Activated CD4-positive, alpha-beta T cell treated with anti-CD3 and anti-CD28 coated beads, Interleukin-2, amount 10 ng/mL, durations not matched to agents 7 days and 5 days (primary cell): ENCODE results near the gene CYP21A2. TPM values are rescaled to one million over a fixed set of nuclear protein-coding genes. Genes with fewer than 3 reads are reported as not detected.

ENCODE experiments used
- CTCF ChIA-PET: fragments of 350-600 bp; sonication (Branson Sonifier 250); formaldehyde crosslinking; loops from one replicate; lab custom pipeline; 2021; ENCODE audit warnings: antibody characterized with exemption; lab: Charles Lee
- POLR2A ChIA-PET: fragments of 350-600 bp; sonication (Branson Sonifier 250); formaldehyde crosslinking; loops from one replicate; lab custom pipeline; 2021; ENCODE audit warnings: antibody characterized with exemption; lab: Charles Lee
- DNase-seq: peaks from one replicate; pipeline ENCODE4 v3.0.0-alpha.2; 2020
- H3K27ac Mint-ChIP-seq: one replicate; pipeline ENCODE4 v1.8.0; 2021; ENCODE audit warnings: mild to moderate bottlenecking, moderate library complexity, mixed read lengths
- H3K27me3 Mint-ChIP-seq: one replicate; pipeline ENCODE4 v1.8.0; 2021; ENCODE audit warnings: mixed read lengths
- H3K36me3 Mint-ChIP-seq: one replicate; pipeline ENCODE4 v1.8.0; 2021; ENCODE audit warnings: low read depth, mixed read lengths
- H3K4me1 Mint-ChIP-seq: one replicate; pipeline ENCODE4 v1.8.0; 2021; ENCODE audit warnings: mixed read lengths
- H3K4me3 Mint-ChIP-seq: one replicate; pipeline ENCODE4 v1.8.0; 2021; ENCODE audit warnings: mild to moderate bottlenecking, moderate library complexity, mixed read lengths
- H3K9me3 Mint-ChIP-seq: one replicate; pipeline ENCODE4 v1.8.0; 2021; ENCODE audit warnings: mixed read lengths
- total RNA-seq, 2 experiments: library from RNA; stranded (reverse); gene quantifications; one replicate each; pipeline ENCODE4 v1.2.3, GENCODE V29; 2021

Gene CYP21A2
- total RNA-seq, 2 experiments from 2014 or later: 0.12 TPM; not detected in 1

DNA sequence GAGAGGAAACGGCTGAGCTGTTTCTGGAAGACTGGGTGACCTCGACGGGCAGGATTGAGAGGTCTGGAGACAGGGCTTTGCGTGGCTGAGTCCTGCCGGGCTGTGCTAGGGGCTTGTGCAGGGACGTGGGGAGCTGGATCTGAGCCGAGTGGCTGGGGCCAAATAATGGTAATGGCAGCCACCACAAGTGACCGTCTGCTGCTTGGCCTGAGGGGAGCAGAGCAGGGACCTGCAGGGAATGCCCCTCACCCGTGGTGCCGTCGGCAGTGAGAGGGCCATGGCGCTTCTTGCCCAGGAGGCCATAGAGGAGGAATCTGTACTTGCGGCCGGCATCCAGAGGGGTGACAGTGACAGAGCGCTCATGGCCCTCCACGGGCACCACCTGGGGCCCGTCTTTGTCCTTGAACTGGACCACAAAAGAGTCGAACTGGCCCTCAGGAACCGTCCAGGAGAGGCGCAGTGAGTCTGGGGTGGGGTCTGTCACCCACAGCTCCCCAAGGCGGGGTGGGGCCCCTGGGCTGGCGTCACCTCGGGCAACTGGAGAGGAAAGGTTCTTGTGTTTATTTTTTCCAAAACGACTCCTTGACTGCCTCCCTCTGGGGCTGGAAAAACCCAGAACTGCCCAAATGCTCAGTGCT lies 31.8 kb downstream of the CYP21A2 start:
- POLR2A ChIA-PET: no interaction called here
- Mint-ChIP-seq H3K4me1 (no peaks in the 10 kb centered on the region), H3K9me3 (no peaks in the 10 kb centered on the region), H3K4me3 (no peak overlapping the region), H3K36me3 (no peaks in the 10 kb centered on the region), H3K27me3 (no peaks in the 10 kb centered on the region), H3K27ac (no peak overlapping the region)
- DNase-seq: no peak
- CTCF ChIA-PET: no interaction called here

DNA sequence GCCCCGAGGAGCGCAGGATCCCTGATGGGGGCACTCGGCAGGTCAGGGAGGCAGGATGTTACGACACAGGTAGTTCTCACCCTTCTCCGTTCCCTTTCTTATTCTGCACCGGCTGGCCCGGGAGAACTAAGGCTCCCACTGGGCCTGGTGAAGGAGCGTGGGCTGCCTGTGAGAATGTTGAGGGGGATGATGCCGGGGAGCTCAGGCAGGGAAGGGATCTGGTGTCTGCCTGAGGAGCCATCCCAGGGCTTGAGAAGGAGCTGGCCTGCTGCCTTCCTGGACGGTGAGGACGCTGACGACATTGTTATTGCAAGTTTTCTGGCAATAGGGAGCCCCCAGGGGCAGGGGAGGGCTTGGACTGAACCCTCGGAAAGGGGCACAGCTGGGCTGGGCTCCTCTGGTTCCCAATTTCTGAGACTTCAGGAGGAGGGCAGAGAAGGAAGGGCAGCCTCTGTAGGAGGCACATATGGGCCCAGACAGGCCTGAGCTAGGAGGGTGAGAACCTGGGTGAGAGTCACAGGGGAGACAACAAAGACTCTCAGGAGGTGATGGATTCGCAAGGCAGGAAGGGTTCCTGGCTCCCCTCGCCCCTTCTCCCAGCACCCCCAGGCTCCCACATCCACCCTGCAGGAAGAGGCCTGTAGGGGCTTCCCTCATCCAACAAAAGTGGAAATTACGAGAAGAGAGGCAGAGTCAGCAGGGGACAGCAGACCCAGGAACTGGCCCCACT lies 32.8 kb downstream of the CYP21A2 start:
- Mint-ChIP-seq H3K27ac (no peak overlapping the region), H3K4me3 (no peak overlapping the region), H3K9me3 (no peaks in the 10 kb centered on the region), H3K36me3 (no peaks in the 10 kb centered on the region), H3K4me1 (no peaks in the 10 kb centered on the region), H3K27me3 (no peaks in the 10 kb centered on the region)
- DNase-seq: no peak
- POLR2A ChIA-PET: no interaction called here
- CTCF ChIA-PET: interaction anchor here (0.6 kb wide), 1 partner anchor 1884 kb away, joined by 4 read pairs; no protein-coding TSS in a partner anchor

DNA sequence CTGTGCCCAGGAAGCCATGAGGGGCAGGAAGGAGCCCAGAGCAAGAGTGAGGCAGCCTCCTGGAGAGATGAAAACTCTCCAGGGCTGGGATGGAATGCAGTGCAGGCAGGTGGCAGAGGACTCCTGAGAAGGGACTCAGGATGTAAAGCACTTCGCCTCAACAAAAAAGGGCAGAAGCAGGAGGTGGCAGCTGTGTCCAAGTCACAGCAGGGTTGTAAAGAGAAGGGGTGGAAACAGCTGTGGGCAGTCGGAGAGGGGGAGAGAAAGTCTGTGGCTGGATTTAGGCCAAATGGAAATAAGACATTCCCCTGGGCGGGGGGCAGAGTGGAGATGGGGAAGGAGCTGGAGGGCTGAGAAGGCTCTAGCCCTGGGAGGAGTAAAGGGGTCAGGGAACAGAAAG lies 34.9 kb downstream of the CYP21A2 start:
- no peaks in the 10 kb centered on the region for H3K4me1 Mint-ChIP-seq
- no peak overlapping the region for H3K27ac Mint-ChIP-seq
- no peaks in the 10 kb centered on the region for H3K27me3 Mint-ChIP-seq
- H3K4me3 Mint-ChIP-seq: no peak overlapping the region
- H3K9me3 Mint-ChIP-seq: no peaks in the 10 kb centered on the region
- ChIA-PET POLR2A (no interaction called here), CTCF (interaction anchor here (0.7 to 1.0 kb wide), 2 partner anchors 14 to 899 kb away, joined by 3 read pairs; no protein-coding TSS in a partner anchor)
- DNase-seq: no peak
- H3K36me3 Mint-ChIP-seq: no peaks in the 10 kb centered on the region

DNA sequence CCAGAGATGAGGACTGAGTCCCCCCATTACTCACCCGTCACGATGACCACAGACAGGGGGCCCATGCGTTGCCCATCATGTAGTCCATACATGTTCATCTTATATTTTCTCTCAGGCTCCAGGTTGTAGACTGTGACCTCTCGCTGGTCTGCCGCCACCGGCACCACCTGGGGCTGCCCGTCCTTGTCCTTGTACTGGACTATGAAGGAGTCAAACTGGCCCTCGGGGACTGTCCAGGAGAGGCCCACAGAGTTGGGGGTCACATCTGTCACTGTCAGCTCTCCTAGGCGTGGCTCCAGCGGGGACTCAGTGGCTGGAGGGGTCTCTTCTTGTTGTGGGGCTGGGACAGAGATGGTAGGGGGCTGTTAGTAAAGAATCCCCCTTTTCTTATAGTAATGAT lies 35.4 kb downstream of the CYP21A2 start:
- no peak overlapping the region for H3K4me3 Mint-ChIP-seq
- no peaks in the 10 kb centered on the region for H3K4me1 Mint-ChIP-seq
- no peak overlapping the region for H3K27ac Mint-ChIP-seq
- DNase-seq: no peak
- ChIA-PET POLR2A (no interaction called here), CTCF (interaction anchor here (0.7 to 1.0 kb wide), 2 partner anchors 13 to 898 kb away, joined by 3 read pairs; no protein-coding TSS in a partner anchor)
- H3K27me3 Mint-ChIP-seq: no peaks in the 10 kb centered on the region
- H3K9me3 Mint-ChIP-seq: no peaks in the 10 kb centered on the region
- no peaks in the 10 kb centered on the region for H3K36me3 Mint-ChIP-seq

DNA sequence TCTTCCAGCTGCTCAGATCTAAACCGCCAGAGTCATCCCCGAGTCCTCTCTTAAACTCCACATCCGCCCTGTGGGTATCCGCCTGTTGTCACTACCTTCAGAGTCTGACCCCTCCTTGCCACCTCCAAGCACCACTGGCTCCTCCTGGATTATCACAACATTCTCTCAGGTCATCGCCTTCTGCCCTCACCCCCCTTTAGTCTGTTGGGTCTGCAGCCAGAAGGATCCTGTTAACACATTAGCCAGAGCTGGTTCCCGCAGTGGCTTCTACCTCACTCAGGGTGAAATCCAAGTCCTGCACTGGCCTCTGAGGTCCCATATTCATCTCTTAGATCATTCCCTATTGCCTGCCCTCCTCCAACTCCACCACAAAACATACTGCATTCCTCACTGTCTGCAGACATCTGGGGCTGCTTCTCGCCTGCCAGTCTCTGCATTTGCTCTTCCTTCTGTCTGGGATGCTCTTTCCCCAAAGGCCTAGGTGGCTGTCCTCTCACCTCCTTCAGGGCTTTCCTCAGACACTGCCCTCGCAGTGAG lies 36.8 kb downstream of the CYP21A2 start:
- ChIA-PET CTCF (no interaction called here), POLR2A (no interaction called here)
- Mint-ChIP-seq H3K36me3 (no peaks in the 10 kb centered on the region), H3K9me3 (no peaks in the 10 kb centered on the region), H3K27ac (no peak overlapping the region), H3K27me3 (no peaks in the 10 kb centered on the region), H3K4me3 (no peak overlapping the region), H3K4me1 (no peaks in the 10 kb centered on the region)
- no peak for DNase-seq

DNA sequence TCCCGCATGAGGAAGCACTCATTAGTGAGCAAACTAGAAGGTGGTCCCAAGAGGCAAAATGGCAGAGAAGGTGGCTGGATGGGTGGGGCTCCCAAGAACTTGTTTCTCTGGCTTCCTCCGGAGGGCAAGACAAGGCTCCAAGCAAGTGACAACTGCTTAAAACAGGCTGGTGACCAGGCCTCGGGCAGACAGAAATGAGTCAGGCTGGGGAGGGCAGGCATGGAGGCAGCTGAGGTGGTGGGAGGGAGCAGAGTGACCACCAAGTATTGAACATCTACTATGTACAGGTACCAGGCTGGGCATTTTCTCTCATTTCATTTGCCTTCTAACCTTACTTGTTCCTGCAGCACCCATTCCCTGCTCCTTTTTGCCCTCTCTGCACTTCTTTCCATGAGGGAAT lies 37.6 kb downstream of the CYP21A2 start:
- Mint-ChIP-seq H3K9me3 (no peaks in the 10 kb centered on the region), H3K27me3 (no peaks in the 10 kb centered on the region), H3K36me3 (no peaks in the 10 kb centered on the region), H3K27ac (no peak overlapping the region), H3K4me1 (no peaks in the 10 kb centered on the region), H3K4me3 (no peak overlapping the region)
- ChIA-PET POLR2A (no interaction called here), CTCF (no interaction called here)
- no peak for DNase-seq

DNA sequence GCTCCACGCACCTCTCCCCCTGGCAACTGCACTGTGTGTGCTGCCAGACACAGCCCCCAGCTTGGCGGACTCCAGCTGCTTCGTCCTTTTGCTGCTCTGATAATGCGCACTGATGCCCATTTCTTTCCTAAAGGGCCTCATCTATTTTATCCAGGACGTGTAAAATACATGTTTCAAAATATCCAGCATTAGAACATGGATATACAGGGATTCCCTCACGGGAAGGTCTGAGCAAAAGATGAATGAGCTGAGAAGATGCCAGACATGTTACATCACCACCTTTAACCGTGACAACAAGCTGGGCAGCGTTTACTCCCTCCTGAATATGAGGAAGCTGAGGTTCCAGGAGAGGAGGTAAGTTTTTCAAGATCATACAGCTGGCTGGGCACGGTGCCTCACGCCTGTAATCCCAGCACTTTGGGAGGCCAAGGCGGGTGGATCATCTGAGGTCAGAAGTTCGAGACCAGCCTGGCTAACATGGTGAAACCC lies 38.1 kb downstream of the CYP21A2 start:
- ChIA-PET CTCF (no interaction called here), POLR2A (no interaction called here)
- DNase-seq: no peak
- H3K27ac Mint-ChIP-seq: no peak overlapping the region
- no peaks in the 10 kb centered on the region for H3K4me1 Mint-ChIP-seq
- no peak overlapping the region for H3K4me3 Mint-ChIP-seq
- no peaks in the 10 kb centered on the region for H3K27me3 Mint-ChIP-seq
- H3K36me3 Mint-ChIP-seq: no peaks in the 10 kb centered on the region
- no peaks in the 10 kb centered on the region for H3K9me3 Mint-ChIP-seq

DNA sequence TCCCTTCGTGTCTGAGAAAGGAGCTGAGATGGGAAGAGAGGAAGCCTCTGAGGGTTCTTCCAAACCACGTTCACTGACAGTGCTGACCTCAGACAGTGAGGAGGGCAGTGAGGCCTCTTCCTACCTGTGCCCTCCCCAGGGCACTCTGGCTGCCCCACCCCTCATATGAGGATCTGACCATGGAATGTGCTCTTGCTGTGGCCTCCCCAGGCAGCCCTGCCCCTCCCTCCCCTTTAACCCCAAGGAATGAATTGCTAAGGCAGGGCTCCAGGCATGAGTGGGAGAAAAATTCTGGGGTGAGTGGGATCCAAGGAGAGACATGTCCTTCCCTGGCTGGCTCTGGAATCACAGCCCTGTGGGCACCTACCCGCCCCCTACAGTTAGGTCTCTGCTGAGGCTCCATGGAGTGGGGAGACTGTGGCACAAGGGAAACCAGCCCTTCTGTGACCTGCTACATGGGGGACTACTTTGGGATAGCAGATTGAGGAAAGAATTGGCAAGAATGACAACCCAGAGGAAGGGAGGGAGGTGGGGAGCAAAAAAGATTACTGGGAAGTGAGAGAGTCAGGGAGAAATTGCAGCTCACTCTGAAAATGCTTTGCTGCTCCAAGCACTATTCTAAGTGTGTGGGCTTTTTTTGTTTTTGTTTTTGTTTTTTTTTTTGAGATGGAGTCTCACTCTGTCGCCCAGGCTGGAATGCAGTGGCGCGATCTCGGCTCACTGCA lies 41.5 kb downstream of the CYP21A2 start:
- no peak overlapping the region for H3K27ac Mint-ChIP-seq
- no peaks in the 10 kb centered on the region for H3K9me3 Mint-ChIP-seq
- no peaks in the 10 kb centered on the region for H3K36me3 Mint-ChIP-seq
- no peak overlapping the region for H3K4me3 Mint-ChIP-seq
- no peak for DNase-seq
- H3K27me3 Mint-ChIP-seq: peaks cover 8% of the 10 kb centered on the region
- ChIA-PET CTCF (interaction anchor here (0.6 kb wide), 1 partner anchor 914 kb away, joined by 3 read pairs; no protein-coding TSS in a partner anchor), POLR2A (interaction anchor here (0.6 kb wide), 1 partner anchor 725 kb away, joined by 3 read pairs; no protein-coding TSS in a partner anchor)
- no peaks in the 10 kb centered on the region for H3K4me1 Mint-ChIP-seq

DNA sequence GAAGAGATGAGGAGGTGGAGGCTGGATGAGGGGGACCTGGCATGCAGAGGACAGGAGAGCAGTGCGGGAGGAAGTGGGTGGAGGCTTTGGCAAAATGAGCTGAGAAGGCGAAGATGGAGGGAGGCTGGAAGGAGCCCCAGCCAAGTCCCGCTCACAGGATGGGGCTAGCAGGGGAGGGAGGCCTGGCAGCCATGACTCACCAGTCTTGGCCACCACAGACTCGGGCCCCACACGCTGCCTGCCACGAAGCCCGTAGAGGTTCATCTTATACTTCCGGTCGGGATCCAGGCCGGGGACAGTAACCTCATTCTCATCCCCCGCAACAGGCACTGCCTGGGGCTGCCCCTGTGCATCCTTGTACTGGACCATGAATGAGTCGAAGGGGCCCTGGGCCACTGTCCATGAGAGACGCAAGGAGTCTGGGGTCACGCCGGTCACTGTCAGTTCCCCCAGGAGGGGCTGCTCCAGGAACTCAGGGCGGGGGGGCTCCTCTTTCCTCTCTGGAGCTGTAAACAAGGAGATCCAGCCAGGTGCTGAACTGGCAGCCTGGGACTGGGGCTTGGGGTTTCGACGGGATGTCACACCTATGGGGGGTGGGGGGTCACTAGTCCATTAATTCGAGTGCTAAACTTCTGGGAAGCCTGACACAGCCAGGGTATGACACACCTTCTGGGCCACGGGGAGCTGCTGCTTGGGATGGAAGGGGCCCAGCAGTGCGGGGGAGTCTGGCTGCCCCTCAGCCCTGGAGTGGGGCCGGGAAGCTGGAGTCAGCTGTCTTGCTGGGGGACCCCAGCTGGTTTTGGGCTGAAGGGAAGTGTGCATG lies 43.2 kb downstream of the CYP21A2 start:
- POLR2A ChIA-PET: no interaction called here
- Mint-ChIP-seq H3K36me3 (no peaks in the 10 kb centered on the region), H3K27me3 (peaks cover 19% of the 10 kb centered on the region), H3K27ac (peak overlapping the region; percentile 1), H3K4me3 (no peak overlapping the region), H3K9me3 (no peaks in the 10 kb centered on the region), H3K4me1 (peaks cover under 1% of the 10 kb centered on the region)
- DNase-seq: no peak
- CTCF ChIA-PET: no interaction called here

DNA sequence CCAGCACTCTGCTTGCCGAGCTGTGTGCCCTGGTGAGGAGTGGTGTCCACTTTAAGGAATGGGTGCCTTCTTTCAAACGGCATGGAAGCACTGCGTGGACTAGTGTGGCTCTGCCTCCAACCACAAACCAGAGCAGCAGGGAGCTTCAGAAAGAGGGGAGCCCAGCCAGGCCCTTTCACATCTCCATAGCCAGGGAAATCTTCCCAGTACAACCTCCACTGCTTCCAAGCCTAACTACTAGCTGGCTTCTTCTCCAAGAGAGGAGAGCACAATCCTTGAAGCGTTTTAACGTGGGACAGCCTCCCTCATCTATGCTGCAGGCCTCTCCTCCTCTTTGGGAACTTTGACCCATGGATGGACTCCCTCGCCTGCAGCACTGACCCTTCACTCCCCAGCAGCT lies 44.3 kb downstream of the CYP21A2 start:
- no peak overlapping the region for H3K27ac Mint-ChIP-seq
- H3K4me3 Mint-ChIP-seq: no peak overlapping the region
- no peaks in the 10 kb centered on the region for H3K36me3 Mint-ChIP-seq
- peaks cover 8% of the 10 kb centered on the region for H3K4me1 Mint-ChIP-seq
- CTCF ChIA-PET: no interaction called here
- POLR2A ChIA-PET: no interaction called here
- H3K9me3 Mint-ChIP-seq: no peaks in the 10 kb centered on the region
- H3K27me3 Mint-ChIP-seq: peaks cover 24% of the 10 kb centered on the region
- DNase-seq: no peak

DNA sequence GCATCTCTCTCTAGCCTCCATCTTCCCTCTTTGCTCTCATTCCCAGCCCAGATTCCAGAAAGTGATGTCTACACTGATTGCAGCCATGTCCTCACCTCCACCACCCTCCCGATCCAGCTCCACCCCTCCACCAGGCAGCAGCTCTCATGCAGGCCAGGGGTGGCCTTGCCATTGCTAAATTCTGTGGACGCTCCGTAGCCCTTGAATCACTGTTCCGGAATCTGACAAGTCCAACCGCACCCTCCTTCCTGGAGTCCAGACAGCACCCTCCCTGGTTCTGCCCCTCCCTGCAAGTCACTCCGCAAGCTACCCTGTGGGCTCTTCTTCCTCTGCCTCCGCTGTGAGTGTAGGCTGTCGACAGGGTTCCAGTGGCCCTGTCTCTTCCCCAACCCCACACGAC lies 44.7 kb downstream of the CYP21A2 start:
- DNase-seq: no peak
- Mint-ChIP-seq H3K4me3 (no peak overlapping the region), H3K9me3 (no peaks in the 10 kb centered on the region), H3K4me1 (peaks cover 8% of the 10 kb centered on the region), H3K27ac (no peak overlapping the region), H3K36me3 (no peaks in the 10 kb centered on the region), H3K27me3 (peaks cover 24% of the 10 kb centered on the region)
- ChIA-PET CTCF (no interaction called here), POLR2A (no interaction called here)
